CD4-positive, CD25-positive, alpha-beta regulatory T cell (primary cell): ENCODE measurements around the gene SEMA5B. TPM values are rescaled to one million over a fixed set of nuclear protein-coding genes. Genes with fewer than 3 reads are reported as not detected.

Experiments used
- ATAC-seq, 2 donors: fragments of 150-1000 bp; cut with Tn5 transposase; one replicate each; pipeline ENCODE4 v1.10.0; 2021; ENCODE audit warnings: low read depth in 2 of 2, moderate number of reproducible peaks in 2 of 2, moderate library complexity in 1 of 2
- DNase-seq, 3 donors: peaks; one replicate each; pipeline versions ENCODE4 v3.0.0 to v3.0.0-alpha.2; 2012 to 2022; ENCODE audit warnings: mixed read lengths in 1 of 3
- H3K27ac ChIP-seq: one replicate; pipeline ENCODE4 v1.7.0; 2013; ENCODE audit warnings: mild to moderate bottlenecking, low read length; ENCODE audit not compliant: insufficient read depth, poor library complexity, severe bottlenecking
- H3K27me3 ChIP-seq: one replicate; pipeline ENCODE4 v1.7.0; 2013; ENCODE audit warnings: low read length; ENCODE audit not compliant: control insufficient read depth, insufficient read depth
- H3K36me3 ChIP-seq: one replicate; pipeline ENCODE4 v1.7.0; 2013; ENCODE audit warnings: mild to moderate bottlenecking, low read length, moderate library complexity; ENCODE audit not compliant: control insufficient read depth, insufficient read depth
- H3K4me1 ChIP-seq: 2 replicates; pipeline ENCODE4 v1.7.0; 2013; ENCODE audit warnings: mild to moderate bottlenecking, low read length; ENCODE audit not compliant: insufficient read depth, control insufficient read depth, poor library complexity, severe bottlenecking
- H3K4me3 ChIP-seq: one replicate; pipeline ENCODE4 v1.7.0; 2013; ENCODE audit warnings: low read depth, mild to moderate bottlenecking, low read length, moderate library complexity
- H3K9me3 ChIP-seq, 2 experiments: 1 replicate in 1 of 2; 2 replicates in 1 of 2; pipeline ENCODE4 v1.7.0; 2013; ENCODE audit warnings: low read length in 2 of 2, mild to moderate bottlenecking in 1 of 2, moderate library complexity in 1 of 2; ENCODE audit not compliant: control insufficient read depth in 2 of 2
- H3K27ac Mint-ChIP-seq, 3 donors: one replicate each; pipeline ENCODE4 v1.8.0; 2020 to 2022; ENCODE audit warnings: mild to moderate bottlenecking in 3 of 3, mixed read lengths in 3 of 3, moderate library complexity in 2 of 3
- H3K27me3 Mint-ChIP-seq: one replicate; pipeline ENCODE4 v1.8.0; 2022; ENCODE audit warnings: mild to moderate bottlenecking, mixed read lengths
- H3K36me3 Mint-ChIP-seq: one replicate; pipeline ENCODE4 v1.8.0; 2020; ENCODE audit warnings: mixed read lengths
- H3K4me1 Mint-ChIP-seq, 4 donors: one replicate each; pipeline ENCODE4 v1.8.0; 2020 to 2022; ENCODE audit warnings: mixed read lengths in 4 of 4, mild to moderate bottlenecking in 1 of 4
- H3K4me3 Mint-ChIP-seq, 4 donors: one replicate each; pipeline ENCODE4 v1.8.0; 2020 to 2022; ENCODE audit warnings: mild to moderate bottlenecking in 4 of 4, mixed read lengths in 4 of 4, moderate library complexity in 3 of 4
- H3K9me3 Mint-ChIP-seq, 7 donors: one replicate each; pipeline ENCODE4 v1.8.0; 2020 to 2022; ENCODE audit warnings: mixed read lengths in 7 of 7, mild to moderate bottlenecking in 3 of 7, moderate library complexity in 2 of 7
- polyA plus RNA-seq, 4 donors: library from polyadenylated mRNA; unstranded; fragments of 300-500 nt; fragmentation: Illumina TruSeq; gene quantifications; one replicate each; pipeline ENCODE4 v1.2.3, GENCODE V29; 2021
- total RNA-seq: library from RNA; stranded (reverse); gene quantifications from one replicate; pipeline ENCODE4 v1.2.3, GENCODE V29; 2022

SEMA5B gene
- total and polyA plus RNA-seq, 5 donors from 2014 or later = 0.50 TPM; not detected in 4

GRCh38 chr3:122862381-122862780, 165.2 kb downstream of the SEMA5B start:
- Histone ChIP-seq H3K4me3 (no peak overlapping the region), H3K36me3 (peaks cover 20% of the 10 kb centered on the region), H3K4me1 (no peaks in the 10 kb centered on the region), H3K27ac (no peak overlapping the region), H3K9me3 (no peaks in the 10 kb centered on the region), H3K27me3 (no peaks in the 10 kb centered on the region)
- Mint-ChIP-seq H3K27ac (no peak overlapping the region), H3K36me3 (peaks cover 28% of the 10 kb centered on the region), H3K9me3 (no peaks in the 10 kb centered on the region), H3K27me3 (no peaks in the 10 kb centered on the region), H3K4me1 (peaks cover 0 to 5% (median 0%) of the 10 kb centered on the region in 4 donors), H3K4me3 (no peak overlapping the region)
- ATAC-seq = no peak
- DNase-seq = no peak

Other genes with a start within 250 kb of the SEMA5B start
- 25.8 TPM for gene HSPBAP1, start 233.9 kb downstream of the SEMA5B start, total RNA-seq
- gene HSPBAP1, start 233.9 kb downstream of the SEMA5B start, polyA plus RNA-seq = 10 to 100 TPM in 2 of 4 donors, 1 to 10 TPM in 2; 8.7 to 13.6 (median 10.3) TPM
- 6.3 TPM for gene SLC49A4, start 232.7 kb downstream of the SEMA5B start, total RNA-seq
- 1 to 10 TPM; 2.3 to 3.3 (median 3.2) TPM for gene SLC49A4, start 232.7 kb downstream of the SEMA5B start, polyA plus RNA-seq
- 1.3 TPM for gene PDIA5, start 39.3 kb upstream of the SEMA5B start, total RNA-seq
- 1 to 10 TPM in 3 of 4 donors, under 1 TPM in 1; 0.92 to 2.6 (median 1.4) TPM for gene PDIA5, start 39.3 kb upstream of the SEMA5B start, polyA plus RNA-seq
- 22.9 TPM for gene SEC22A, start 174.2 kb upstream of the SEMA5B start, total RNA-seq
- 10 to 100 TPM; 14.9 to 23.1 (median 18.7) TPM for gene SEC22A, start 174.2 kb upstream of the SEMA5B start, polyA plus RNA-seq